GM23248 (cell line): ENCODE results near the gene SULT1C3. TPM values are rescaled to one million over a fixed set of nuclear protein-coding genes. Genes with fewer than 3 reads are reported as not detected.

Source experiments
- DNase-seq: peaks from one replicate; pipeline ENCODE4 v3.0.0-alpha.2; 2015
- H2AFZ ChIP-seq: fragments of 200-600 bp; sonication (generic); 2 replicates; pipeline ENCODE4 v1.6.1; 2016; ENCODE audit warnings: antibody characterized with exemption
- H3F3A ChIP-seq: fragments of 200-600 bp; sonication (generic); 2 replicates; pipeline ENCODE4 v1.6.1; 2016; ENCODE audit warnings: mild to moderate bottlenecking, antibody characterized with exemption, mixed run types; ENCODE audit not compliant: insufficient read depth
- H3K27ac ChIP-seq: fragments of 200-600 bp; sonication (generic); 2 replicates; pipeline ENCODE4 v1.5.1; 2016; ENCODE audit warnings: mild to moderate bottlenecking
- H3K27me3 ChIP-seq: fragments of 200-600 bp; sonication (generic); replicated peaks from 2 replicates; pipeline ENCODE4 v1.6.1; 2016; ENCODE audit warnings: mild to moderate bottlenecking; ENCODE audit not compliant: insufficient read depth
- H3K36me3 ChIP-seq: fragments of 200-600 bp; sonication (generic); 2 replicates; pipeline ENCODE4 v1.6.1; 2016; ENCODE audit warnings: low read depth, mild to moderate bottlenecking
- H3K4me1 ChIP-seq: fragments of 200-600 bp; sonication (generic); 2 replicates; pipeline ENCODE4 v1.6.1; 2016; ENCODE audit warnings: mild to moderate bottlenecking; ENCODE audit not compliant: insufficient read depth
- H3K4me2 ChIP-seq: fragments of 200-600 bp; sonication (generic); one replicate; pipeline ENCODE4 v1.6.1; 2016; ENCODE audit warnings: mild to moderate bottlenecking; ENCODE audit not compliant: unreplicated experiment
- H3K4me3 ChIP-seq: fragments of 200-600 bp; sonication (generic); 2 replicates; pipeline ENCODE4 v1.5.1; 2016; ENCODE audit warnings: mild to moderate bottlenecking
- H3K79me2 ChIP-seq: fragments of 200-600 bp; sonication (generic); 2 replicates; pipeline ENCODE4 v1.6.1; 2016; ENCODE audit warnings: mild to moderate bottlenecking; ENCODE audit not compliant: insufficient read depth
- H3K9ac ChIP-seq: fragments of 200-600 bp; sonication (generic); 2 replicates; pipeline ENCODE4 v1.6.1; 2016; ENCODE audit warnings: mild to moderate bottlenecking
- H3K9me2 ChIP-seq: fragments of 200-600 bp; sonication (generic); 2 replicates; pipeline ENCODE4 v1.6.1; 2016; ENCODE audit warnings: mixed run types, mild to moderate bottlenecking, moderate library complexity; ENCODE audit not compliant: insufficient read depth
- H3K9me3 ChIP-seq: fragments of 200-600 bp; sonication (generic); one replicate; pipeline ENCODE4 v1.6.1; 2017; ENCODE audit warnings: low read depth
- H4K20me1 ChIP-seq: fragments of 200-600 bp; sonication (generic); 2 replicates; pipeline ENCODE4 v1.6.0; 2016; ENCODE audit not compliant: insufficient read depth
- EZH2 ChIP-seq: fragments of 200-600 bp; sonication (generic); IDR thresholded peaks from 2 replicates; pipeline ENCODE4 v1.6.1; 2018; ENCODE audit warnings: antibody characterized with exemption, mild to moderate bottlenecking; ENCODE audit not compliant: insufficient read depth, poor library complexity, severe bottlenecking
- EZH2phosphoT487 ChIP-seq: fragments of 200-600 bp; sonication (generic); IDR thresholded peaks from 2 replicates; pipeline ENCODE4 v1.6.1; 2018; ENCODE audit warnings: antibody characterized with exemption, moderate library complexity, mild to moderate bottlenecking, low read depth; ENCODE audit not compliant: insufficient read depth
- WGBS, 2 experiments: methylation state at CpG; one replicate each; pipeline ENCODE4 v1.1.6; 2015 to 2017; ENCODE audit warnings: low lambda C conversion rate in 2 of 2, low coverage in 1 of 2; ENCODE audit errors: missing lambda C conversion rate in 2 of 2; 5-methylcytosine and 5-hydroxymethylcytosine counted together
- in situ Hi-C: fragments of 300-500 bp; cut with MboI; formaldehyde crosslinking; loops from 2 replicates; pipeline ENCODE4 v1.15.0; 2020
- polyA plus RNA-seq: library from polyadenylated mRNA; unstranded; fragments of >200 nt; fragmentation: Nextera tagmentation; extraction: Ambion mirVana; gene quantifications from 2 replicates; pipeline ENCODE4 v1.2.1, GENCODE V29; 2016
- total RNA-seq: library from RNA; depleted of rRNA; stranded (reverse); fragments of >200 nt; shearing (Covaris generic); gene quantifications from 2 replicates; pipeline ENCODE4 v1.2.3, GENCODE V29; 2014

Gene SULT1C3
- total and polyA plus RNA-seq, 2 experiments from 2014 or later, result not detected

- 51 to 62% methylated on average over 2 of the region's 2 CpGs for WGBS, 2 experiments
- no peaks in the 10 kb centered on the region for H3K36me3 ChIP-seq
- H3K4me3 ChIP-seq, result no peak overlapping the region
- H3K9me3 ChIP-seq, result no peaks in the 10 kb centered on the region
- peaks cover 6% of the 10 kb centered on the region; the same call in 1 of the 2 replicates for H3F3A ChIP-seq
- H3K4me2 ChIP-seq, result no peak overlapping the region
- TF ChIP-seq EZH2phosphoT487 (no peak), EZH2 (no peak)
- no peaks in the 10 kb centered on the region for H3K27me3 ChIP-seq
- no peaks in the 10 kb centered on the region for H3K4me1 ChIP-seq
- no peak overlapping the region for H3K9ac ChIP-seq
- H3K9me2 ChIP-seq, result no peaks in the 10 kb centered on the region
- no peak overlapping the region for H2AFZ ChIP-seq
- H3K27ac ChIP-seq, result no peak overlapping the region
- in situ Hi-C loops, result no loop called here
- H4K20me1 ChIP-seq, result no peaks in the 10 kb centered on the region
- no peaks in the 10 kb centered on the region for H3K79me2 ChIP-seq
- DNase-seq, result no peak
Observed at GRCh38 chr2:108244667-108245414, 5.1 kb downstream of the SULT1C3 start.

GRCh38 chr2:108253106-108253505, 13.3 kb downstream of the SULT1C3 start:
- no peaks in the 10 kb centered on the region for H3K27me3 ChIP-seq
- H3K27ac ChIP-seq, result no peak overlapping the region
- H3F3A ChIP-seq, result peaks cover 8% of the 10 kb centered on the region
- H3K79me2 ChIP-seq, result no peaks in the 10 kb centered on the region
- no peaks in the 10 kb centered on the region for H3K9me3 ChIP-seq
- H3K4me2 ChIP-seq, result no peak overlapping the region
- peaks cover 8% of the 10 kb centered on the region; the same call in 1 of the 2 replicates for H3K4me1 ChIP-seq
- H3K9me2 ChIP-seq, result no peaks in the 10 kb centered on the region
- no peak overlapping the region for H2AFZ ChIP-seq
- in situ Hi-C loops, result no loop called here
- no peak overlapping the region for H3K4me3 ChIP-seq
- WGBS, 2 experiments, result 42 to 48% methylated on average over 1 of the region's 1 CpG
- no peaks in the 10 kb centered on the region for H3K36me3 ChIP-seq
- no peak for TF ChIP-seq EZH2
- TF ChIP-seq EZH2phosphoT487, result no peak
- H4K20me1 ChIP-seq, result no peaks in the 10 kb centered on the region
- no peak overlapping the region for H3K9ac ChIP-seq
- no peak for DNase-seq

GRCh38 chr2:108257757-108258331, 18.1 kb downstream of the SULT1C3 start:
- in situ Hi-C loops, result no loop called here

GRCh38 chr2:108260773-108261172, 21.0 kb downstream of the SULT1C3 start:
- Histone ChIP-seq H3K36me3 (no peaks in the 10 kb centered on the region), H3K4me1 (peaks cover 10% of the 10 kb centered on the region; the same call in 1 of the 2 replicates), H3K9me2 (0 out of 2 replicates have a peak, but pooled peaks cover 4% of the 10 kb centered on the region), H3K79me2 (no peaks in the 10 kb centered on the region), H3K27ac (no peak overlapping the region), H3K9me3 (no peaks in the 10 kb centered on the region), H3F3A (peaks cover 10% of the 10 kb centered on the region), H3K4me3 (no peak overlapping the region), H3K4me2 (no peak overlapping the region), H3K9ac (no peak overlapping the region), H3K27me3 (no peaks in the 10 kb centered on the region), H4K20me1 (no peaks in the 10 kb centered on the region), H2AFZ (no peak overlapping the region)
- no peak for DNase-seq
- WGBS, 2 experiments, result 88 to 90% methylated on average over 1 of the region's 1 CpG
- TF ChIP-seq EZH2 (no peak), EZH2phosphoT487 (no peak)
- in situ Hi-C loops, result no loop called here

More at GRCh38 chr2:108257757-108258331, 18.1 kb downstream of the SULT1C3 start:
- H3K9ac ChIP-seq, result no peak overlapping the region
- H3F3A ChIP-seq, result peaks cover 10% of the 10 kb centered on the region
- no peak overlapping the region for H3K4me2 ChIP-seq
- no peaks in the 10 kb centered on the region for H3K36me3 ChIP-seq
- no peaks in the 10 kb centered on the region for H3K9me3 ChIP-seq
- 0 out of 2 replicates have a peak, but pooled peaks cover 4% of the 10 kb centered on the region for H3K9me2 ChIP-seq
- TF ChIP-seq EZH2phosphoT487 (no peak), EZH2 (no peak)
- DNase-seq, result peak; percentile 72
- H3K27me3 ChIP-seq, result no peaks in the 10 kb centered on the region
- no peak overlapping the region for H2AFZ ChIP-seq
- 34 to 37% methylated on average over 3 of the region's 3 CpGs for WGBS, 2 experiments
- peaks cover 10% of the 10 kb centered on the region; the same call in 1 of the 2 replicates for H3K4me1 ChIP-seq
- H4K20me1 ChIP-seq, result no peaks in the 10 kb centered on the region
- no peaks in the 10 kb centered on the region for H3K79me2 ChIP-seq
- H3K27ac ChIP-seq, result peak overlapping the region; percentile 35; the same call in 1 of the 2 replicates
- H3K4me3 ChIP-seq, result no peak overlapping the region
